ENCODE measurements around the gene SMIM33. TPM values are rescaled to one million over a fixed set of nuclear protein-coding genes. Genes with fewer than 3 reads are reported as not detected.

SMIM33 gene
- total RNA-seq, 1 donor from 2014 or later, result not detected

DNA sequence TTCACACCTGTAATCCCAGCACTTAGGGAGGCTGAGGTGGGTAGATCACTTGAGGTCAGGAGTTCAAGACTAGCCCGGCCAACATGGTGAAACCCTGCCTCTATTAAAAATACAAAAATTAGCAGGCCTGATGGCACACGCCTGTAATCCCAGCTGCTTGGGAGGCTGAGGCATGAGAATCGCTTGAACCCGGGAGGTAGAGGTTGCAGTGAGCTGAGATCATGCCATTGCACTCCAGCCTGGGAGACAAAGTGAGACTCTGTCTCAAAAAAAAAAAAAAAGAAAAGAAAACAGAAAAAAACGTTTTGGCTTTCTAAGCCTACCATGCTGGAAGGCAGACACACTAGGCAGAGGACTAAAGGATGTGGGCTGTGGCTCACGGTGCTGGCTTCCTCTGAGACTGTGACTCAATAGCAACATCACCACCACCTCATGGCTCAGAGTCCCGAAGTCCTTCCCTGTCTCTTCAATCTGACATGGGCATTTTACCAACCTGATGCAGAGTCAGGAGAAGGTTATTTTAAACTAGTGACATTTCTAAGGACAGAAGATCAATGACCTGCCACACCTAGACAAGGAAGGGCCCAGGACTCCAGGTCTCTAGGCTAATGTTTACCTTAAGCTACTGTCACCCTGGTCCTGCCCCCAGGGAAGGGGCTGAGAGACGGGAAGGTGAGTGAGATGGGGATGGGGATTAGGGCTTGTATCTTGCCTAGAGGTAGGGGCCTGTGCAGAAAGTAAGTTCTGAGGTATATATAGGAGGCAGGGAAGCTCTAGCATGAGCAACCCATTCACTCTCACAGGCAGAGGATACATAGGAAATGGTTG, 12.0 kb upstream of the SMIM33 start:
- peak overlapping the region; percentile 78 for H3K27ac ChIP-seq
- DNase-seq (no peak), ATAC-seq (peak; percentile 66)
- H3K36me3 ChIP-seq, result peaks cover 15% of the 10 kb centered on the region
- H3K4me1 ChIP-seq, result peaks cover 34% of the 10 kb centered on the region
- TF ChIP-seq, protein P1, sequence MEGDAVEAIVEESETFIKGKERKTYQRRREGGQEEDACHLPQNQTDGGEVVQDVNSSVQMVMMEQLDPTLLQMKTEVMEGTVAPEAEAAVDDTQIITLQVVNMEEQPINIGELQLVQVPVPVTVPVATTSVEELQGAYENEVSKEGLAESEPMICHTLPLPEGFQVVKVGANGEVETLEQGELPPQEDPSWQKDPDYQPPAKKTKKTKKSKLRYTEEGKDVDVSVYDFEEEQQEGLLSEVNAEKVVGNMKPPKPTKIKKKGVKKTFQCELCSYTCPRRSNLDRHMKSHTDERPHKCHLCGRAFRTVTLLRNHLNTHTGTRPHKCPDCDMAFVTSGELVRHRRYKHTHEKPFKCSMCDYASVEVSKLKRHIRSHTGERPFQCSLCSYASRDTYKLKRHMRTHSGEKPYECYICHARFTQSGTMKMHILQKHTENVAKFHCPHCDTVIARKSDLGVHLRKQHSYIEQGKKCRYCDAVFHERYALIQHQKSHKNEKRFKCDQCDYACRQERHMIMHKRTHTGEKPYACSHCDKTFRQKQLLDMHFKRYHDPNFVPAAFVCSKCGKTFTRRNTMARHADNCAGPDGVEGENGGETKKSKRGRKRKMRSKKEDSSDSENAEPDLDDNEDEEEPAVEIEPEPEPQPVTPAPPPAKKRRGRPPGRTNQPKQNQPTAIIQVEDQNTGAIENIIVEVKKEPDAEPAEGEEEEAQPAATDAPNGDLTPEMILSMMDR (IDR thresholded peaks at IDR 0.05), result no peak
- H3K4me3 ChIP-seq, result peak overlapping the region; percentile 23
- intact Hi-C loops (cut with DNase I), result no loop called here
- no peaks in the 10 kb centered on the region for H3K9me3 ChIP-seq
- no peaks in the 10 kb centered on the region for H3K27me3 ChIP-seq (ENCODE audit: low read depth)

DNA sequence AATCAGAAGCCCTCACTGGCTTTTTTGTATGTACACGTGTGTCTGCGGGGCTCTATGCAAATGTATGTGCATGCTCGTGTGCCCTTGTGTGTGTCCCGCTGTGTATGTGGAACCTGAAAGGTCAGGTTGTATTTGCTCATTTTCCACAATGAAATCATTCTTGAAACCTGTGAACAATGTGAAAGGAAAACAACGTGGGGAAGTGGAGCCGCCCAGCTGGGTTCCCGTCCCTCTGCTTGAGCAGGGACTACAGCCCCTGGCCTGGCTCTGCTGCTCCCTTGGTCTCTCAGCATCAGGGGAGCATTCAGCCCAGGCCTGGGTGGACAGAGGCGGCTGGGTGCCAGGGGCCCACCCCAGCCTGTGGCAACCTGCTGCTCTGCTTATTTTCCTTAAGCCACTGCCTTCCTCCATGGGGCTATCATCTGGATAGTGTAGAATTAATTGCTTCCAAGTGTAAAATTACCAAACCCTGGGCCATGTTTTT, 11.3 kb upstream of the SMIM33 start:
- TF ChIP-seq, protein P1 (IDR thresholded peaks at IDR 0.05), result no peak
- peak; percentile 27 to 41 for ATAC-seq
- peak overlapping the region; percentile 23 for H3K4me3 ChIP-seq

DNA sequence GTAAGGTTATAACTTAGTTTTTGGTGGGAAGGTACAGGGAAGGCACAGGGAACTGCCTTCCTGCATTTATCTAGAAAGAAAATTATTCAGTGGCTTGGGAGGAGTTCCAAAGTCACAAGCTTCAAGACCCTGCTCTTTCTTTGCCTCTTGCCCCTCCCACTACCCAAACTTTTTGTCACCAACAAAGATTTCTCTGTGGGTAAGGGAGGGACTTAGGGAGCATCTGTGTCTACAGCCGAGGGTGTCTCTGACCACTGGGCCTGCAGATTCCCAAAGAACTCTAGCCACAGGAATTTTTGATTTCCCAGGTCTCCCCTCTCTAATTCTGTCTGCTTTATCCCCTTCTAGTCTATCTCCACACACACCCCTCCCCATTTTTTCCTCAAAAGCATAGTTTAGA, 10.3 kb upstream of the SMIM33 start:
- H3K4me3 ChIP-seq, result peak overlapping the region; percentile 59
- intact Hi-C loops (cut with DNase I), result no loop called here
- H3K36me3 ChIP-seq, result peaks cover 10% of the 10 kb centered on the region
- no peaks in the 10 kb centered on the region for H3K9me3 ChIP-seq
- ATAC-seq (no peak), DNase-seq (no peak)
- H3K4me1 ChIP-seq, result peaks cover 34% of the 10 kb centered on the region
- H3K27ac ChIP-seq, result peak overlapping the region; percentile 84
- no peaks in the 10 kb centered on the region for H3K27me3 ChIP-seq (ENCODE audit: low read depth)
- TF ChIP-seq, protein P1 (IDR thresholded peaks at IDR 0.05), result no peak

More for the DNA sequence above, 11.3 kb upstream of the SMIM33 start:
- DNase-seq, result no peak
- intact Hi-C loops (cut with DNase I), result no loop called here
- H3K27ac ChIP-seq, result peak overlapping the region; percentile 78
- no peaks in the 10 kb centered on the region for H3K27me3 ChIP-seq (ENCODE audit: low read depth)
- H3K36me3 ChIP-seq, result peaks cover 15% of the 10 kb centered on the region
- peaks cover 34% of the 10 kb centered on the region for H3K4me1 ChIP-seq
- H3K9me3 ChIP-seq, result no peaks in the 10 kb centered on the region

DNA sequence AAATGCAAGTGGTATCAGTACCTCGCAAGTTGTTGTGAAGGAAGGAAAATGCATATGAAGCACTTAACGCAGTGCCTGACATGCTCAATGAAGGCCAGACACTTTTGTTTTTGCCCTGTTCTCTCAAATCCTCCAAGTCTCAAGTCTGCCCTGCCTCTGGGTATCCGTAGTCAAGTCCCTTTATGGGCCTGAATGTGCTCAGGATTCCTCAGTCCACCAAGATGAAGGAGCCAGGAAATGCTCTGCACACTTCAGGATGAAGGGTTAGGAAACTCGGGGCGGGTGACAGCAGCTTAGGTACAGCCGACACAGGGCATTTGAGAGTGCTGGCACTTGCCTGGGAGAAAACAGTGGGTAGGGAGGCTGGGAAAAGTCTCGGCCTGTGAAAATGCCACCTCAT, 9.6 kb upstream of the SMIM33 start:
- H3K4me1 ChIP-seq, result peaks cover 34% of the 10 kb centered on the region
- TF ChIP-seq, protein P1 (IDR thresholded peaks at IDR 0.05), result no peak
- peaks cover 7% of the 10 kb centered on the region for H3K36me3 ChIP-seq
- H3K27ac ChIP-seq, result peak overlapping the region; percentile 84
- peak overlapping the region; percentile 59 for H3K4me3 ChIP-seq
- H3K9me3 ChIP-seq, result no peaks in the 10 kb centered on the region
- intact Hi-C loops (cut with DNase I), result no loop called here
- ATAC-seq, result no peak
- H3K27me3 ChIP-seq (ENCODE audit: low read depth), result no peaks in the 10 kb centered on the region
- DNase-seq, result no peak

DNA sequence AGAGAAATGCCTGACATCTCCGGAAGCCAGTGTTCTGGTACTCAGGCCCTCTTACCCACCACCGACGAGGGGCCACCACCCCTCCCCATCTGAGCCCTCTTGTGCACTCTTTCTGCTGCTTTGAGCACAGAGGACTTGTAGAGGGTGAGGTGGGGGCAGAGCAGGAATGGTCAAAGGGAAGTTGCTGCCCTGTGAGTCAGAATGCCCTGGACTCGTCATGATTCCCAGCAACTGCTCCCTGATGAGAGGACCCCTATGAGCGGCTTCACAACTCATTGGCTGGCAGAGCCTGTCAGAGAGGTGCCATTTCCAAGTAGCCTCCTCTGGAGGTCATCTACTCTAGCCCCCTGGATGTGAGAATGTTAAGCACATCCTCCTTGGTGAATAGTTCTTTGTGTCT, 9.1 kb upstream of the SMIM33 start:
- H3K4me1 ChIP-seq, result peaks cover 34% of the 10 kb centered on the region
- peak overlapping the region; percentile 84 for H3K27ac ChIP-seq
- intact Hi-C loops (cut with DNase I), result no loop called here
- TF ChIP-seq, protein P1 (IDR thresholded peaks at IDR 0.05), result no peak
- DNase-seq (no peak), ATAC-seq (no peak)
- H3K4me3 ChIP-seq, result peak overlapping the region; percentile 59
- H3K9me3 ChIP-seq, result no peaks in the 10 kb centered on the region
- no peaks in the 10 kb centered on the region for H3K27me3 ChIP-seq (ENCODE audit: low read depth)
- H3K36me3 ChIP-seq, result peaks cover 7% of the 10 kb centered on the region
